GM21367 (cell line): ENCODE data around the gene SETX.
"Not testable (repeated sequence)": the region's sequence is repeated elsewhere in the genome, so short reads cannot be mapped to it uniquely, and the experiment has no call there.

Experiments used
- ATAC-seq: cut with Tn5 transposase; IDR thresholded peaks from one replicate; pipeline ENCODE4 v1.9.1; 2021; ENCODE audit not compliant: unreplicated experiment

Gene SETX

GRCh38 chr9:132288966-132289365, 65.8 kb downstream of the SETX start:
- ATAC-seq: no peak

- no peak for ATAC-seq
These were observed 66.4 kb downstream of the SETX start for GRCh38 chr9:132288361-132288760.

GRCh38 chr9:132287256-132287760, 67.5 kb downstream of the SETX start:
- ATAC-seq: no peak

- no peak for ATAC-seq
These were observed 70.9 kb downstream of the SETX start for GRCh38 chr9:132283863-132284262.

GRCh38 chr9:132283165-132283564, 71.6 kb downstream of the SETX start:
- ATAC-seq: no peak

GRCh38 chr9:132274861-132275260, 79.9 kb downstream of the SETX start:
- no peak for ATAC-seq

- not testable (repeated sequence) for ATAC-seq
These were observed 84.9 kb downstream of the SETX start for GRCh38 chr9:132269704-132270516.

- ATAC-seq: no peak
These were observed 85.9 kb downstream of the SETX start for GRCh38 chr9:132268725-132269352.

- ATAC-seq: no peak
These were observed 87.1 kb downstream of the SETX start for GRCh38 chr9:132267660-132268059.

- ATAC-seq: no peak
These were observed 88.8 kb downstream of the SETX start for GRCh38 chr9:132266017-132266416.

- no peak for ATAC-seq
These were observed 93.9 kb downstream of the SETX start for GRCh38 chr9:132260846-132261245.

- ATAC-seq: no peak
These were observed 104.2 kb downstream of the SETX start for GRCh38 chr9:132250324-132251262.

- no peak for ATAC-seq
These were observed 105.1 kb downstream of the SETX start for GRCh38 chr9:132249690-132250089.

GRCh38 chr9:132249123-132249522, 105.7 kb downstream of the SETX start:
- no peak for ATAC-seq

GRCh38 chr9:132247942-132248341, 106.8 kb downstream of the SETX start:
- no peak for ATAC-seq

GRCh38 chr9:132245465-132245864, 109.3 kb downstream of the SETX start:
- ATAC-seq: no peak

- no peak for ATAC-seq
These were observed 110.0 kb downstream of the SETX start for GRCh38 chr9:132244582-132245455.

GRCh38 chr9:132243156-132244074, 111.4 kb downstream of the SETX start:
- no peak for ATAC-seq

GRCh38 chr9:132242621-132243155, 112.1 kb downstream of the SETX start:
- ATAC-seq: no peak
